Tibial nerve (tissue), 4 donors: ENCODE measurements around the gene APBA1.

Experiments used
- CTCF ChIP-seq, 5 experiments: fragments of 200-600 bp in 3 of 5; fragments of 450-650 bp in 2 of 5; sonication (generic) in 3 of 5; IDR thresholded peaks; one replicate each; pipeline ENCODE4 v1.5.1; 2016 to 2019; ENCODE audit warnings: antibody characterized with exemption in 5 of 5, mild to moderate bottlenecking in 3 of 5, moderate library complexity in 2 of 5
- EP300 ChIP-seq, 2 donors: sonication (generic); formaldehyde crosslinking; IDR thresholded peaks; one replicate each; pipeline ENCODE4 v1.6.1; 2017; ENCODE audit warnings: antibody characterized with exemption in 2 of 2, mild to moderate bottlenecking in 1 of 2
- POLR2A ChIP-seq, 2 donors: fragments of 450-650 bp; IDR thresholded peaks; one replicate each; pipeline ENCODE4 v1.6.1; 2017; ENCODE audit warnings: antibody characterized with exemption in 2 of 2, mild to moderate bottlenecking in 2 of 2, moderate library complexity in 2 of 2

GRCh38 chr9:69535286-69535832, 136.8 kb downstream of the APBA1 start:
- no peak for TF ChIP-seq CTCF (IDR thresholded peaks at IDR 0.05)
- no peak for TF ChIP-seq POLR2A (IDR thresholded peaks at IDR 0.05)
- TF ChIP-seq EP300 (IDR thresholded peaks at IDR 0.05): no peak
